Neutrophil (primary cell): ENCODE measurements around the gene MMP7.

Experiments
- H3K27ac ChIP-seq: fragments of 200-600 bp; sonication (generic); 2 replicates; pipeline ENCODE4 v1.5.1; 2016; ENCODE audit warnings: mild to moderate bottlenecking, moderate library complexity
- H3K27me3 ChIP-seq: fragments of 200-600 bp; sonication (generic); 2 replicates; pipeline ENCODE4 v1.6.0; 2016; ENCODE audit warnings: mild to moderate bottlenecking
- H3K36me3 ChIP-seq: fragments of 200-600 bp; sonication (generic); 2 replicates; pipeline ENCODE4 v1.5.1; 2017
- H3K4me1 ChIP-seq, 2 experiments: fragments of 200-600 bp in 1 of 2; sonication (generic) in 1 of 2; 1 replicate in 1 of 2; 2 replicates in 1 of 2; pipeline versions ENCODE4 v1.5.1 to v1.6.1; 2013 to 2016; ENCODE audit warnings: low read depth in 1 of 2, low read length in 1 of 2, mild to moderate bottlenecking in 1 of 2, moderate library complexity in 1 of 2; ENCODE audit not compliant: control insufficient read depth in 1 of 2, insufficient read depth in 1 of 2
- H3K4me3 ChIP-seq, 2 experiments: fragments of 200-600 bp in 1 of 2; sonication (generic) in 1 of 2; 1 replicate in 1 of 2; 2 replicates in 1 of 2; pipeline ENCODE4 v1.5.1; 2013 to 2016; ENCODE audit warnings: low read depth in 1 of 2, low read length in 1 of 2, mild to moderate bottlenecking in 1 of 2, moderate library complexity in 1 of 2
- H3K9me3 ChIP-seq: fragments of 200-600 bp; sonication (generic); 2 replicates; pipeline ENCODE4 v1.5.1; 2016
- TF ChIP-seq, protein P1 (sequence below): fragments of 200-600 bp; sonication (generic); IDR thresholded peaks from 2 replicates; pipeline ENCODE4 v1.5.1; 2016; ENCODE audit warnings: antibody characterized with exemption

MMP7 gene

GRCh38 chr11:102482433-102482832, 48.1 kb downstream of the MMP7 start:
- Histone ChIP-seq H3K4me3 (no peak overlapping the region), H3K36me3 (no peaks in the 10 kb centered on the region), H3K9me3 (no peaks in the 10 kb centered on the region), H3K27ac (no peak overlapping the region), H3K4me1 (peaks cover 6% of the 10 kb centered on the region in 2 experiments), H3K27me3 (no peaks in the 10 kb centered on the region)
- TF ChIP-seq, protein P1, sequence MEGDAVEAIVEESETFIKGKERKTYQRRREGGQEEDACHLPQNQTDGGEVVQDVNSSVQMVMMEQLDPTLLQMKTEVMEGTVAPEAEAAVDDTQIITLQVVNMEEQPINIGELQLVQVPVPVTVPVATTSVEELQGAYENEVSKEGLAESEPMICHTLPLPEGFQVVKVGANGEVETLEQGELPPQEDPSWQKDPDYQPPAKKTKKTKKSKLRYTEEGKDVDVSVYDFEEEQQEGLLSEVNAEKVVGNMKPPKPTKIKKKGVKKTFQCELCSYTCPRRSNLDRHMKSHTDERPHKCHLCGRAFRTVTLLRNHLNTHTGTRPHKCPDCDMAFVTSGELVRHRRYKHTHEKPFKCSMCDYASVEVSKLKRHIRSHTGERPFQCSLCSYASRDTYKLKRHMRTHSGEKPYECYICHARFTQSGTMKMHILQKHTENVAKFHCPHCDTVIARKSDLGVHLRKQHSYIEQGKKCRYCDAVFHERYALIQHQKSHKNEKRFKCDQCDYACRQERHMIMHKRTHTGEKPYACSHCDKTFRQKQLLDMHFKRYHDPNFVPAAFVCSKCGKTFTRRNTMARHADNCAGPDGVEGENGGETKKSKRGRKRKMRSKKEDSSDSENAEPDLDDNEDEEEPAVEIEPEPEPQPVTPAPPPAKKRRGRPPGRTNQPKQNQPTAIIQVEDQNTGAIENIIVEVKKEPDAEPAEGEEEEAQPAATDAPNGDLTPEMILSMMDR = no peak

DNA sequence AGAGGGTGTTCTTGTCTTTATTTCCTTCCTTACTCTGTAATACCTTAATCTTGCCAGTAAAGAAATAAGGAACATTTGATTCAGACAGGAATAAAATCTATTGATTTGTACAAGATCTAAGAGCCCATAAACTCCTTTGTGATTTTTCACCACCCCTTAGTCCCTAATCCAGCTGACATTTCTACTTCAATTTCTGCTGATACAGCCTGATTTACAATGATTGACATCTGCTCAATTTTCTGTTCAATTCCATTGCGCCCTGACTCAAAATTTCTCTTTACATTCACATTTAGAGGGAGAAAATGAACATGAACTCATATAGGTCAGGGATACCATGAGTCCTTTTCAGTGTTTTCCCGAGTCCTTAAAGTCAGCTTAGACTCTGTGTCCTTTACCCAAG, 50.8 kb downstream of the MMP7 start:
- H3K4me3 ChIP-seq = no peak overlapping the region
- no peaks in the 10 kb centered on the region for H3K27me3 ChIP-seq
- no peaks in the 10 kb centered on the region for H3K36me3 ChIP-seq
- TF ChIP-seq, protein P1 = no peak
- H3K9me3 ChIP-seq = no peaks in the 10 kb centered on the region
- H3K27ac ChIP-seq = no peak overlapping the region
- H3K4me1 ChIP-seq = peaks cover 4 to 6% of the 10 kb centered on the region in 2 experiments

DNA sequence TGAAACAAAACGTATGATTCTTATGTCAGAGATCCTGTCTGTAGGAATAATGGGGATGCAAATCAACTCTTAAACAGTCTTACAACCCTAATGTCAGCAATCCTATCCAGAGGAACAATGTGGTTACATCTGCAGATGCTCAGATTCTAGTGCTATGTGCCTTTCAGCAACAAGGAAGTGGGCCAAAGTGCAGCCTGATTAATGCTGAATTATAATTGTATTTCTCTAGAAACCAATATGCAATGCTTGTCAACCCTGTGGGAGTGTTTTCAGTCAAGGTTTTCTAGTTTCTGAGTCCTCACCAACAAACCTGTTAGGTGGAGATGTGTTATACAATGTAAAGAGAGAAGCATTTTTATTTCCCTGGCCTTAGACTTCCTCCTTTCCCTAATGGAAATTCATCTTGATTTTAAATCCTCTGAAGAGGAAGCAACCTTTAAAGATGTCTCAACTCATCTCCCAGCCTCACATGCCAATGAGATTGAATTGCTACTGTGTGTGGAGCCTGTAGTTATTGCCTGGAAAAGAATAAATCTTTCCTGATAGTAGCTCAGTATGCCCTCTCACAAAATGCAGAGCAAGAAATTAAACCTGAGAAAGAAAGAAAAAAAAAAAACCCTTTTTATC, 51.8 kb downstream of the MMP7 start:
- Histone ChIP-seq H3K4me3 (no peak overlapping the region), H3K4me1 (peaks cover 4 to 6% of the 10 kb centered on the region in 2 experiments), H3K36me3 (no peaks in the 10 kb centered on the region), H3K27me3 (no peaks in the 10 kb centered on the region), H3K9me3 (no peaks in the 10 kb centered on the region), H3K27ac (no peak overlapping the region)
- TF ChIP-seq, protein P1 = no peak

GRCh38 chr11:102476812-102477211, 53.7 kb downstream of the MMP7 start:
- TF ChIP-seq, protein P1 = no peak
- Histone ChIP-seq H3K9me3 (no peaks in the 10 kb centered on the region), H3K4me3 (no peak overlapping the region), H3K27me3 (no peaks in the 10 kb centered on the region), H3K27ac (no peak overlapping the region), H3K36me3 (no peaks in the 10 kb centered on the region), H3K4me1 (peaks cover 4 to 6% of the 10 kb centered on the region in 2 experiments)

GRCh38 chr11:102476069-102476468, 54.5 kb downstream of the MMP7 start:
- no peaks in the 10 kb centered on the region for H3K9me3 ChIP-seq
- H3K27ac ChIP-seq = no peak overlapping the region

More at GRCh38 chr11:102476069-102476468, 54.5 kb downstream of the MMP7 start:
- no peak overlapping the region for H3K4me3 ChIP-seq
- H3K27me3 ChIP-seq = no peaks in the 10 kb centered on the region
- H3K4me1 ChIP-seq = peaks cover 4 to 6% of the 10 kb centered on the region in 2 experiments
- TF ChIP-seq, protein P1 = no peak
- no peaks in the 10 kb centered on the region for H3K36me3 ChIP-seq
